ENCODE results near the gene JADE2.

DNA sequence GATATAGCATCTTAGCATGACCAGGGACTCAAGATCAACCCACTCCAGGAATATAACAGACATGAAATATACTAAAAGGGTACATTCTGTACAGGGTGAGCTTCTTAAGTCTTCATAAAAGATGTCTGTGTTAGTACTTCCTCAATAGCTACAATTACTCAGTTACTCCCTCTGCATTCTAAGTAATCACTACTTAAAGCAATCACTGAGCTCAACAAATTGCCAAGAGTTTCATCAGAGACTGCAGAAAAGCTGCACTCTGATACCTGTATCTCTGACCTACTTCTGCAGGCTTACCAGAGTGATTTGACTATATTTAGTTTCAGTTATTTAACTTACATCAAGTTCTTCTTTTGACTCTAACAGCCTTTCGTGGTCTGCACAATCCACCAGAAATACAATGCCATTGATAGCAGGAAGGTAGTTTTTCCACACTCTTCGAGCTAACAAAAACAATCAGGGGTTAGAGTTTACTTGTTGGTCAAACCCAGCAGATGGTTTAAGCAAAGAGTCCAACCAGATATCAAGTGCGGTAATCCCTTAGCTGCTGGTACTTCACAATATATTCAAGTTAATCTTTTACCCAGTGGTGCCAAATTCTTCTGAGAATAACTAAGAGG is 83.9 kb downstream of the JADE2 start:
- TF ChIP-seq SUZ12 (IDR thresholded peaks at IDR 0.05; ENCODE audit: extremely low read depth, insufficient read depth, insufficient read length) = no peak
- TF ChIP-seq YY1 (IDR thresholded peaks at IDR 0.05; ENCODE audit: insufficient read depth, insufficient read length) = no peak
- TF ChIP-seq ZNF274 (IDR thresholded peaks at IDR 0.05; ENCODE audit: low read depth, low read length) = no peak
